Measurements from ENCODE around the gene GLI3.

GLI3 gene

GRCh38 chr7:42021631-42022030, 215.4 kb downstream of the GLI3 start:
- Histone ChIP-seq H3K4me2 (ENCODE audit: low read depth, low read length) (no peak overlapping the region), H3K79me2 (ENCODE audit: low read length) (no peaks in the 10 kb centered on the region), H3K9me2 (replicated peaks; ENCODE audit: insufficient read depth, low read length) (no peaks in the 10 kb centered on the region), H4K20me1 (ENCODE audit: insufficient read depth, low read length) (no peaks in the 10 kb centered on the region), H3K4me3 (ENCODE audit: low read length) (no peak overlapping the region), H3K9me3 (replicated peaks; ENCODE audit: insufficient read depth, low read length) (no peaks in the 10 kb centered on the region), H3K27me3 (replicated peaks; ENCODE audit: insufficient read depth, low read length) (no peaks in the 10 kb centered on the region), H3K27ac (ENCODE audit: low read length) (no peak overlapping the region), H2AFZ (ENCODE audit: low read length) (no peak overlapping the region), H3K9ac (ENCODE audit: low read length) (no peak overlapping the region), H3K4me1 (ENCODE audit: low read length) (peaks cover 6% of the 10 kb centered on the region), H3K36me3 (replicated peaks; ENCODE audit: insufficient read depth, low read length) (no peaks in the 10 kb centered on the region), H3F3A (ENCODE audit: insufficient read depth, low read length) (no peaks in the 10 kb centered on the region)
- no peak for DNase-seq
- no peak for TF ChIP-seq CTCF (IDR thresholded peaks at IDR 0.05; ENCODE audit: low read length)
- TF ChIP-seq EZH2 (optimal IDR thresholded peaks at IDR 0.05; ENCODE audit: low read depth, low read length): no peak
- no peak for TF ChIP-seq EZH2phosphoT487 (IDR thresholded peaks at IDR 0.05; ENCODE audit: low read length)

GRCh38 chr7:42020061-42020460, 216.9 kb downstream of the GLI3 start:
- peaks cover 6% of the 10 kb centered on the region for H3K4me1 ChIP-seq (ENCODE audit: low read length)
- no peaks in the 10 kb centered on the region for H3K27me3 ChIP-seq (replicated peaks; ENCODE audit: insufficient read depth, low read length)
- no peak overlapping the region for H2AFZ ChIP-seq (ENCODE audit: low read length)
- no peak for DNase-seq
- H3K36me3 ChIP-seq (replicated peaks; ENCODE audit: insufficient read depth, low read length): no peaks in the 10 kb centered on the region
- no peak overlapping the region for H3K4me2 ChIP-seq (ENCODE audit: low read depth, low read length)
- no peak for TF ChIP-seq EZH2 (optimal IDR thresholded peaks at IDR 0.05; ENCODE audit: low read depth, low read length)
- TF ChIP-seq EZH2phosphoT487 (IDR thresholded peaks at IDR 0.05; ENCODE audit: low read length): no peak
- no peak for TF ChIP-seq CTCF (IDR thresholded peaks at IDR 0.05; ENCODE audit: low read length)
- H3F3A ChIP-seq (ENCODE audit: insufficient read depth, low read length): no peaks in the 10 kb centered on the region
- H3K9me2 ChIP-seq (replicated peaks; ENCODE audit: insufficient read depth, low read length): no peaks in the 10 kb centered on the region
- H3K9ac ChIP-seq (ENCODE audit: low read length): no peak overlapping the region
- no peak overlapping the region for H3K27ac ChIP-seq (ENCODE audit: low read length)
- no peaks in the 10 kb centered on the region for H3K9me3 ChIP-seq (replicated peaks; ENCODE audit: insufficient read depth, low read length)
- no peaks in the 10 kb centered on the region for H3K79me2 ChIP-seq (ENCODE audit: low read length)
- no peaks in the 10 kb centered on the region for H4K20me1 ChIP-seq (ENCODE audit: insufficient read depth, low read length)
- no peak overlapping the region for H3K4me3 ChIP-seq (ENCODE audit: low read length)

- peak; percentile 49 for DNase-seq
- Histone ChIP-seq H3K4me2 (ENCODE audit: low read depth, low read length) (peak overlapping the region; percentile 52), H2AFZ (ENCODE audit: low read length) (no peak overlapping the region), H3K9me3 (replicated peaks; ENCODE audit: insufficient read depth, low read length) (no peaks in the 10 kb centered on the region), H3K79me2 (ENCODE audit: low read length) (no peaks in the 10 kb centered on the region), H3K9me2 (replicated peaks; ENCODE audit: insufficient read depth, low read length) (no peaks in the 10 kb centered on the region), H3K36me3 (replicated peaks; ENCODE audit: insufficient read depth, low read length) (no peaks in the 10 kb centered on the region), H3F3A (ENCODE audit: insufficient read depth, low read length) (no peaks in the 10 kb centered on the region), H3K4me1 (ENCODE audit: low read length) (peaks cover 6% of the 10 kb centered on the region), H3K4me3 (ENCODE audit: low read length) (0 out of 2 replicates have a peak overlapping the region, but pooled peaks have one; percentile 16), H3K27me3 (replicated peaks; ENCODE audit: insufficient read depth, low read length) (no peaks in the 10 kb centered on the region), H3K27ac (ENCODE audit: low read length) (peak overlapping the region; percentile 4; the same call in 1 of the 2 replicates), H3K9ac (ENCODE audit: low read length) (no peak overlapping the region), H4K20me1 (ENCODE audit: insufficient read depth, low read length) (no peaks in the 10 kb centered on the region)
- 0 out of 2 replicates have a peak, but pooled peaks have one; percentile 4 for TF ChIP-seq CTCF (IDR thresholded peaks at IDR 0.05; ENCODE audit: low read length)
- no peak for TF ChIP-seq EZH2phosphoT487 (IDR thresholded peaks at IDR 0.05; ENCODE audit: low read length)
Measured at GRCh38 chr7:42017349-42017986, 219.5 kb downstream of the GLI3 start.
